ENCODE measurements around the gene ABCC3.
"Not testable (repeated sequence)": the region's sequence is repeated elsewhere in the genome, so short reads cannot be mapped to it uniquely, and the experiment has no call there.

Gene ABCC3

GRCh38 chr17:50707289-50708049 lies 72.8 kb downstream of the ABCC3 start, which contains the start of gene ANKRD40:
ANKRD40 (minus strand) TSS chr17:50707914; CDS start chr17:50707654, 260 bp downstream.
- peak; percentile 70 for DNase-seq (ENCODE audit: low spot score)

- DNase-seq (ENCODE audit: low spot score): no peak
These were observed 73.6 kb downstream of the ABCC3 start for GRCh38 chr17:50708050-50709000.

GRCh38 chr17:50709053-50709452 lies 74.4 kb downstream of the ABCC3 start:
- DNase-seq (ENCODE audit: low spot score): not testable (repeated sequence)

GRCh38 chr17:50710025-50710424 lies 75.3 kb downstream of the ABCC3 start:
- no peak for DNase-seq (ENCODE audit: low spot score)

- DNase-seq (ENCODE audit: low spot score): no peak
These were observed 76.0 kb downstream of the ABCC3 start for GRCh38 chr17:50710650-50711049.

GRCh38 chr17:50712641-50713040 lies 78.0 kb downstream of the ABCC3 start:
- no peak for DNase-seq (ENCODE audit: low spot score)

GRCh38 chr17:50715471-50715870 lies 80.8 kb downstream of the ABCC3 start:
- no peak for DNase-seq (ENCODE audit: low spot score)

- DNase-seq (ENCODE audit: low spot score): peak; percentile 92
These were observed 84.7 kb downstream of the ABCC3 start, which contains the start of gene LUC7L3 for GRCh38 chr17:50719144-50719923. LUC7L3 (plus strand) TSS chr17:50719603; CDS start chr17:50719733, 130 bp downstream.

GRCh38 chr17:50719924-50720794 lies 85.5 kb downstream of the ABCC3 start:
- DNase-seq (ENCODE audit: low spot score): no peak

GRCh38 chr17:50721194-50722010 lies 86.7 kb downstream of the ABCC3 start:
- no peak for DNase-seq (ENCODE audit: low spot score)

GRCh38 chr17:50722746-50723145 lies 88.1 kb downstream of the ABCC3 start:
- no peak for DNase-seq (ENCODE audit: low spot score)

GRCh38 chr17:50724622-50725021 lies 89.9 kb downstream of the ABCC3 start:
- DNase-seq (ENCODE audit: low spot score): not testable (repeated sequence)

- DNase-seq (ENCODE audit: low spot score): no peak
These were observed 91.3 kb downstream of the ABCC3 start for GRCh38 chr17:50725769-50726655.

- no peak for DNase-seq (ENCODE audit: low spot score)
These were observed 93.4 kb downstream of the ABCC3 start for GRCh38 chr17:50728112-50728429.

GRCh38 chr17:50728881-50729765 lies 94.4 kb downstream of the ABCC3 start:
- DNase-seq (ENCODE audit: low spot score): no peak

GRCh38 chr17:50731575-50732460 lies 97.1 kb downstream of the ABCC3 start:
- no peak for DNase-seq (ENCODE audit: low spot score)

GRCh38 chr17:50735287-50735686 lies 100.6 kb downstream of the ABCC3 start:
- no peak for DNase-seq (ENCODE audit: low spot score)
